ENCODE measurements around the gene MED27.

DNA sequence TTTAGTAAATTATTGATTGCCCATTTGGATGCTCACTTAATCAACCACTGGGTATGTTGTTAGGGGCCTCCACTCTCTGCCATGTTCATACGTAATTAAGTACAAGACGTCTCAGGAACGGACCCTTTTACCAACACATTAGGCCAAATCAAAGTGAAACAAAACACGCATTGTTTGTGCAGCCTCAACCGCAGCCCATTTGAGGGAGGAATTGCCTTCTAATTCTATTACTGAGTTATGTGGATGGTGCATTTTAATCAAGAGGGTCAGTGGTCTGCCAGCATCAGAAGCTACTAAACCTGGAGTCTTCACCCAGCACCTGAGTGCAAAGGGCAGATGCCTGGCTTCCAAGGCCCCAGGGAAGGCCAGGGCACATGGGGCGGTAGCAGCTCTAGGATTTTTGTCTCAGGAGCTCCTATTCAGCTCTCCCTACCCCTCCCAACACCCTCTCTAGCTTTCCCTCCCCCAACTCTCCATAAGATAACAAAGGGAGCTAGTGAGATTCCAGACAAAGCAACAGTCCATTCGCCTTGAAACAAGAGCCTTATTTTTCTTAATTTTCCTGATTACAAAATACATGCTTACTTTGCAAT, 7.9 kb upstream of the MED27 start:
- no peak for TF ChIP-seq CTCF (conservative IDR thresholded peaks at IDR 0.05 in 1 of 2, IDR thresholded peaks at IDR 0.05 in 1 of 2; ENCODE audit: low read depth in 1 of 2, low read length in 2 of 2)
- no peak for TF ChIP-seq EZH2 (IDR thresholded peaks at IDR 0.05; ENCODE audit: low read length, missing control alignments)
